Activated naive CD8-positive, alpha-beta T cell treated with anti-CD3 and anti-CD28 coated beads, Interleukin-2, amount 10 ng/mL, durations not matched to agents 7 days and 5 days (primary cell): ENCODE measurements around the gene DCTN2. TPM values are rescaled to one million over a fixed set of nuclear protein-coding genes. Genes with fewer than 3 reads are reported as not detected.

Experiments used
- ATAC-seq: fragments of 150-1000 bp; cut with Tn5 transposase; one replicate; pipeline ENCODE4 v1.10.0; 2021; ENCODE audit warnings: low read depth, moderate library complexity
- POLR2A ChIA-PET: fragments of 350-600 bp; sonication (Branson Sonifier 250); formaldehyde crosslinking; loops from one replicate; lab custom pipeline; 2021; ENCODE audit warnings: antibody characterized with exemption; lab: Charles Lee
- DNase-seq: peaks from one replicate; pipeline ENCODE4 v3.0.0; 2021
- H3K27ac Mint-ChIP-seq: one replicate; pipeline ENCODE4 v1.8.0; 2022; ENCODE audit warnings: mild to moderate bottlenecking, mixed read lengths
- H3K27me3 Mint-ChIP-seq: one replicate; pipeline ENCODE4 v1.8.0; 2022; ENCODE audit warnings: mild to moderate bottlenecking, moderate library complexity, mixed read lengths
- H3K36me3 Mint-ChIP-seq: one replicate; pipeline ENCODE4 v1.8.0; 2021; ENCODE audit warnings: mild to moderate bottlenecking, mixed read lengths
- H3K4me1 Mint-ChIP-seq: one replicate; pipeline ENCODE4 v1.8.0; 2021; ENCODE audit warnings: mixed read lengths
- H3K4me3 Mint-ChIP-seq: one replicate; pipeline ENCODE4 v1.8.0; 2022; ENCODE audit warnings: mild to moderate bottlenecking, moderate library complexity, mixed read lengths
- H3K9me3 Mint-ChIP-seq: one replicate; pipeline ENCODE4 v1.8.0; 2021; ENCODE audit warnings: mixed read lengths
- total RNA-seq, 2 experiments: library from RNA; stranded (reverse); gene quantifications; one replicate each; pipeline ENCODE4 v1.2.3, GENCODE V29; 2021

DCTN2 gene
- total RNA-seq, 2 experiments from 2014 or later = 81.0 to 84.4 TPM

DNA sequence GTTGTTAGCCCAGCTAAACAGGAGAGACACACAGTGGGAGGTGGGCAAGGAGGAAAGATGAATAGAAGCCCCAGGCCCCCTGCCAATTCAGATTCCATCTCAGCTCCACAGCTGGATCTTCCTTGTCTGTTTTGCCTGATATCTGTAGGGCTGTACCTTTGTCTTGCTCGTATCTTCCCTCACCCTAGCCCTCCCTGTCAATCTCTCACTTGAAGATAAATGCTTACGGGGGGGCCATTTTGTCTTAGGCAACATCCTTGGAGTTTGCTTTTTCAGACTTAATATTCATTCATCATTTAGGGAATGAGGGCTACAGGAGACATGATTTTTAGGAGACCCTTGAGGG, 5.3 kb upstream of the DCTN2 start:
- POLR2A ChIA-PET = no interaction called here
- no peak overlapping the region for H3K4me3 Mint-ChIP-seq
- no peak for DNase-seq
- H3K27ac Mint-ChIP-seq = no peak overlapping the region
- H3K9me3 Mint-ChIP-seq = no peaks in the 10 kb centered on the region
- peaks cover 31% of the 10 kb centered on the region for H3K27me3 Mint-ChIP-seq
- peaks cover 18% of the 10 kb centered on the region for H3K4me1 Mint-ChIP-seq
- H3K36me3 Mint-ChIP-seq = peaks cover 1% of the 10 kb centered on the region
- no peak for ATAC-seq

DNA sequence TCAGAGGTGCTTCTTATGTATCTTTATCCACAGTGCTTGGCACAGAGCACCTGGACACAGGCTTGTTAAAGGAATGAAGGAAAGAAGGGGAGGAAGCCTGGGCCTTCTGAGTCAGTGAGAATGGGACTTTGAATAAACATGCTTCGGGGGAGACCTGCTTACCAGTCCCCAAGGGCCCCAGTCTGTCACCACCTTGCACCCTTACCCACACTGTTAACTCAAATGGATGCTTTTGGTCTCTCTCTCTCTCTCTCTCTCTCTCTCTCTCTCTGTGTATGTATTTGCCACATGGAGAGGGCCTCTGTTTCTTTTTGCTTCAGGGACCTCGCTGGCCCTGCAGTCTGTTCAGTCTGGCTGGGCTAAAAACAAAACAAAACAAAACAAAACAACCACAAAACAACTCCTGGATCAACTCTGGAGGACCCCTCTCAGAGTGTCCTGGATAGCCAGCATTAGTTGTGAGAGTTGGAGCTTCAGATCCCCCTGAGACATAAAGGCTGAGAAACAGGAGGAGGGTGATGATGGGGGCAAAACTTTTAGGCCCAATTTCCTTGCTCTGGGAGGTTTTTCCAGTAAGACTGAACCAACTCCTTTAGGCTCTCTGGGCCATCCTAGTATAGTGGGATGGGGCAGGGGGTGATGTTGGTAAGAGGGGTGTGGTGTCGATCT, 4.8 kb upstream of the DCTN2 start:
- Mint-ChIP-seq H3K27ac (no peak overlapping the region), H3K9me3 (no peaks in the 10 kb centered on the region), H3K4me1 (peaks cover 21% of the 10 kb centered on the region), H3K4me3 (no peak overlapping the region), H3K27me3 (peaks cover 33% of the 10 kb centered on the region), H3K36me3 (peaks cover 1% of the 10 kb centered on the region)
- POLR2A ChIA-PET = no interaction called here
- no peak for DNase-seq
- no peak for ATAC-seq

DNA sequence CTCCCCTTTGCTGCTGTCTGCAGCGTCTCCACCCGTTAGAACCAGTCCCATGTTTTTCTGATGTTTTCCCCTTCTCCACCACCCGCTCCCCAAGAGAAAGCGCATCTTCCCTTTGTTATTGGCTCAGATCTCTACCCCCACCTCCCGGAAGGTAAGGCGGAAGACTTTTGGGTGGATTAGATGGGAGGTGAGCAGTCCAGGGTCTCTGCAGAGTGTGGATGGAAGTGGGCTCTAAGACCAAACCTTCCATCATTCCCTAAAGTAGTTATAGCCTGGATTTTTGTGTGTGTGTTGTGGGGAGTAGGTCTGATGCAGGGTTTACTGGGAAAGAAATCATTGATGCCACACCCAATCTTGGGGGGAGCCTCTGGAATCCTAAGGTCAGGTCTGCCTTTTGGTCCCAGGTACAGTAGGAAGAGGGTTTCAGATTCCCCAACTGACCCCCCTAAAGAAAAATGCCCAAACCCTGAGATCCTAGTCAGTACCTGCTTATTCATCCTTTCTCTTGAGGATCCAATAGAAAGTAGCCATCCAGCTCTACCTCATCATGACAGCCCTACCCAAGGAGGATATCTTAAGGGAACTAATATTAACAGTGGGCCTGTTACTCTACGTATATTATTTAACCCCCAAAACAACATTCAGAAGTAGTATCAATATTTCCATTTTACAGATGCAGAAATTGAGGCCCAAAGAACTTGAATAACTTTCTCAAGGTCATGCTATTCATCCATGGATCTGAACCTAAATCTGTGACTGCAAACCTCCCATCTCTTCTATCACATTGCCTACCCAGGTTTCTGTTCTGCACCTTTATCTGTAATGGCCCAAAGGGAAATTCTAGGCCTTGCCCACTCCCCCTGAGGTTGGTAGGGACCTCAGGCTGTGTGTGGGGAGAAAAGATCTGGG, 3.9 kb upstream of the DCTN2 start:
- Mint-ChIP-seq H3K9me3 (no peaks in the 10 kb centered on the region), H3K4me1 (peaks cover 25% of the 10 kb centered on the region), H3K36me3 (peaks cover 4% of the 10 kb centered on the region), H3K27me3 (peaks cover 33% of the 10 kb centered on the region), H3K27ac (peak overlapping the region; percentile 7), H3K4me3 (peak overlapping the region; percentile 79)
- ATAC-seq (no peak), DNase-seq (no peak)
- POLR2A ChIA-PET = no interaction called here

DNA sequence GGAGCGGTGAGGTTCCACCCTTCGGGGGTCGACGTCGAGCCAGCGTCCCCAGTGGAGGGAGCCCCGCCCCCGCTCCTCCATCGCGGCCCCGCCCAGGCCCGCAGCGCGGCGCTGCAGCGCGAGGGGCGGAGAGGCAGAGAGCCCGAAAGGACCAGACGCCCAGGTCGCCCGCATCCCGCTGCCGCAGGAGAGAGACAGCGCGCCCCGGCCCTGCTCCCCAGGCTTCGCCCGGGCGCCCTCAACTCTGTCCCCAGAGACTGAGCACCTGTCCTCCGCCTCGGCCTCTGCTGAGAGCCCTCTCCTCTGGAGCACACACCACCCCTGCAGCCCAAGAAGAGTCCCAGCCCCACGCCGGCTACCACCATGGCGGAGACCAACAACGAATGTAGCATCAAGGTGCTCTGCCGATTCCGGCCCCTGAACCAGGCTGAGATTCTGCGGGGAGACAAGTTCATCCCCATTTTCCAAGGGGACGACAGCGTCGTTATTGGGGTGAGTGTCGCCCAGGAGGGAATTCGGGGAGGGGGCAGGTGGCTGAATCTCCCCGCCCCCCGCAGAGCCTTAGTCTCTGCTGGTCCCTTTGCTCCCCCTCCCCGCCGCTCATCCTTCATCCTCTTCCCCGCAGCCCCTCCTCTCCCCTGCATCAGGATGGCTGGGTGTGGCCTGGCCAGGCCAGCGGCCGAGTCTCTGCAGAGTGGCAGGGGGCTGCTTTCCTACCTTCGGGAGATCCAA, 3.1 kb upstream of the DCTN2 start, which contains the start of gene KIF5A:
TSS of gene KIF5A (plus strand) at position 136 of the 732 bp plus-strand sequence. CDS start at position 364, 228 bp downstream.
- ATAC-seq = peak; percentile 61
- peaks cover 33% of the 10 kb centered on the region for H3K27me3 Mint-ChIP-seq
- POLR2A ChIA-PET = no interaction called here
- peaks cover 31% of the 10 kb centered on the region for H3K4me1 Mint-ChIP-seq
- DNase-seq = peak; percentile 78
- no peaks in the 10 kb centered on the region for H3K9me3 Mint-ChIP-seq
- peak within 1 kb of the TSS; percentile 79 for H3K4me3 Mint-ChIP-seq
- H3K36me3 Mint-ChIP-seq = peaks cover 7% of the 10 kb centered on the region
- peak within 1 kb of the TSS; percentile 7 for H3K27ac Mint-ChIP-seq

DNA sequence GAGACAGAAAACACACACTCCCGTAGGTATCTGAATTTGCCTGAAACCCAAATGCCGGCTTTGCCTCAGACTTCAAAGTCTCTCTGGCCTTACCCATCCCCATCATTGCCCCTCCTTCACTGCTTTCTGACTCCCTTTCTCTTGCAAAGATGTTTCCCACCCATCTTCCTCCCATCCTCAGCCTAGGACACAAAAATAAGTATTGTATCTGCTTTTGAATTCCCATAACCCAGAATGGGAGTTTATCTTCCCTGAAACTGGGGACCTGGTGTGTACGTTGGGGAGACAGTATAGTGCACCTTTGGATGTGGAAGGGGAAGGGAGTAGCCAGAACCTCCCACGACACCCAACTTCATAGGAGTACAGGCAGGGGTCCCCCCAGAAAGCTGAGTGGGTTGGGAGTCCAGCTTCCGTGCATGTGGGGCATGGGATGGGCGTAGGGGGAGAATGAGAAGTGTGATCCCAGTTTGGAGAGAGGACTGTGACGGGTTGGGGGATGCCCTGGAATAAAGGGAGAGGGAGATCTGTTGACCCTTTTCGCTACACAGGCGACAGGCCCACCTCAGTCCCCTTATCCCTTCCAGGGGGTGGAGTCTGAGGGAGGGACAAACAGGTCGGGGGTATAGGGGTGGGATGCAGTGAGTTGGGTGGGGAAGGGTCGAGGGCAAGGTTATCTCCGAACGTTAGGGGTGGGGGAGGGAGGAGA, 2.4 kb upstream of the DCTN2 start:
- H3K4me3 Mint-ChIP-seq = peak overlapping the region; percentile 79
- ATAC-seq (peak; percentile 4), DNase-seq (peak; percentile 36)
- no peaks in the 10 kb centered on the region for H3K9me3 Mint-ChIP-seq
- H3K36me3 Mint-ChIP-seq = peaks cover 9% of the 10 kb centered on the region
- H3K4me1 Mint-ChIP-seq = peaks cover 36% of the 10 kb centered on the region
- H3K27me3 Mint-ChIP-seq = peaks cover 30% of the 10 kb centered on the region
- no peak overlapping the region for H3K27ac Mint-ChIP-seq
- POLR2A ChIA-PET = no interaction called here

DNA sequence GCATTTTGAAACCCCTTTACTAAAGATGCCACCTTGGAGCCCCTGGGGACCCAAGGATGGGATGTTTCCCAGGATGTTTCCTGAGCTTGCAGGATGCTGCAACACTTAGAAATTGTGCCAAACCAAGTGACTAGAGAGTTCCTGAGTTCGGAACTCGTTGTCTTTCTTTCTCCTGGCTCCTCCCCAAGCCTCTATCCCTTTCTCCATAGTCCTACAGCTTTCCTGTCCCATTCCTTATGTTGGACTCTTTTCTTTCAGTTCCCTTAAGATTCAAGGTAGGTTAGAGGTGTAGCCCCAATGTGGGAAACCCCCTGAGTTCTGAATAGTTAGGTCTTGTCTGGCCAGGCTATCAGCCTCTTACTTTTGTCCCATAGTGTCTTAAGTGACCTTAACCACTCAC, 1.5 kb upstream of the DCTN2 start:
- peaks cover 42% of the 10 kb centered on the region for H3K4me1 Mint-ChIP-seq
- peaks cover 9% of the 10 kb centered on the region for H3K36me3 Mint-ChIP-seq
- no peak overlapping the region for H3K27ac Mint-ChIP-seq
- DNase-seq = no peak
- peaks cover 25% of the 10 kb centered on the region for H3K27me3 Mint-ChIP-seq
- no peak for ATAC-seq
- H3K9me3 Mint-ChIP-seq = no peaks in the 10 kb centered on the region
- POLR2A ChIA-PET = no interaction called here
- no peak overlapping the region for H3K4me3 Mint-ChIP-seq

DNA sequence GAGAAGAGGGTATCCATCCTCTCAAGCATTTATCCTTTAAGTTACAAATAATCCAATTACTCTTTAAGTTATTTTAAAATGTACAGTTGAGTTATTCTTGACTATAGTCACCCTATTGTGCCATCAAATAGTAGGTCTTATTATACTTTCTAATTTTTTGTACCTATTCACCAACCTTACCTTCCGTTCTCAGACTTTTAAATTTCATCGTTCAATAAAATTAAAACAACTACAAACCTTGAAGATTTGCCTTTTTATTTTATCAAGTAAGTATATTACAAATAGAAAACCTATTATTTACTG, 972 bp upstream of the DCTN2 start:
- Mint-ChIP-seq H3K4me3 (no peak overlapping the region), H3K36me3 (peaks cover 9% of the 10 kb centered on the region), H3K27me3 (peaks cover 25% of the 10 kb centered on the region), H3K9me3 (no peaks in the 10 kb centered on the region), H3K27ac (no peak overlapping the region), H3K4me1 (peaks cover 44% of the 10 kb centered on the region)
- no peak for DNase-seq
- POLR2A ChIA-PET = no interaction called here
- ATAC-seq = no peak

DNA sequence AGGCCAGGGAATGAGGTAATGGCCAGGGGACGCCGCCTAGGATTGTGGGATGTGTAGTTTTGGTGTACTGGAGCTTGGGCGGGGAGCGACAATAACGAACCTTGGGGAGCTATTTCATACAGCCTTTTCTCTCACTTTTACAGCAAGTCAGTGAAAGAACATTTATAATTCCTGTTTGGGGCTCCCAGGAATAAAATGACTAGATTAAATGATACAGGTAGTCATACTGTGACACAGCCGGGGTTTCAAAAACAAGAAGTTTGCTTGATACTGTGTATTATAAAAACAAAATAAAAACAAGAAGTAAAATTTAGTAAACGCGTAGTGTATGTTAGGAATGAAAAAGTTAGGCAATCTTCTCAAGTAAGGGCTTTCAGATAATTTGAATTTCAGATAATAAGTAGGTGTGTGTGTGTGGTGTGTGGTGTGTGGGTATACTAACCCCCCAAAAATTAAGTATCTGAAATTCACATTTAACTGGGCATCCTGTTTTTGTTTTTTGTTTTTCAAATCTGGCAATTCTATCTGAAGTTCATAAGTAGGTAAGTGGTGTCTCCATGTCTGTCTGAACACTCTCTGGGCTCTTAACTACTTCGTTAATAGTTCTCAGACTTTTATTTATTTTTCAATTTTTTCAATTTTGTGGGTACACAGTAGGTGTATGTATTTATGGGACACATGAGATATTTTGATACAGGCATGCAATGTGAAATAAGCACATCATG, 458 bp upstream of the DCTN2 start:
- Mint-ChIP-seq H3K36me3 (peaks cover 12% of the 10 kb centered on the region), H3K4me3 (peak overlapping the region; percentile 99), H3K9me3 (no peaks in the 10 kb centered on the region), H3K27ac (peak overlapping the region; percentile 94), H3K4me1 (peaks cover 44% of the 10 kb centered on the region), H3K27me3 (peaks cover 25% of the 10 kb centered on the region)
- DNase-seq = no peak
- POLR2A ChIA-PET = interaction anchor here (1.2 to 2.6 kb wide), 6 partner anchors 17 to 194 kb away, joined by 3 to 17 read pairs (median 6); partner anchors contain the start of genes DDIT3 and MARS1
- no peak for ATAC-seq

DNA sequence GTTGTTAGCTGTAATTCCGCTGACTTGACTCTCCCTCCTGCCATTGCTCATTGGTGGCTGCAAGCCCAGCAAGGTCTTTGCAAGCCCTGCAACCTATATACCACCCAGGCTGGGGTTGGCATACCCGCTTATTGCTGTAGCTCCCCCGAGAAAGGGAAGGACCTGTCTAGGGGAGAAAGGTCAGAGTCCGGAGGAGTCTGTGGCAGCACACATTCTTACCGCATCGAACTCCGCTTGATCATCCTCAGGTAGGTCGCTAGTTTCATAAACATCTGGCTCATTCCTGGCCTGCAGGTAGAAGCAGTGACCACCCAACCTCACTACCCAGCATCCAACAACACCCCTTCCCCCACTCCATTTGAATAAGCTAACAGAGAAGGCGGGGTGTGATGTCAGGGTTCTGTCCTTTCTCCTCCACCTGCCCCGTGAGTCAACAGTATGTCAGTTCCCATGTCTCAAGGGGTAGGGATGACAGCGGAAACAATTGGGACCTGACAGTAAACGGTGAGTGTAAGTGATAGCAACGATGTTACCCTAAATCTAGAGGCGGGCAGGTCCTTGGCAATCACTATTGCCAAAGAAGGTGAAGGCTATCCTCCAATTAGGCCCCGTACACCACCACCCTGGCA, 1.1 kb downstream of the DCTN2 start:
- Mint-ChIP-seq H3K27ac (peak overlapping the region; percentile 94), H3K4me1 (peaks cover 43% of the 10 kb centered on the region), H3K4me3 (peak overlapping the region; percentile 99), H3K27me3 (peaks cover 24% of the 10 kb centered on the region), H3K9me3 (no peaks in the 10 kb centered on the region), H3K36me3 (peaks cover 15% of the 10 kb centered on the region)
- ATAC-seq = no peak
- DNase-seq = no peak
- POLR2A ChIA-PET = interaction anchor here (1.2 to 2.6 kb wide), 6 partner anchors 16 to 195 kb away, joined by 3 to 17 read pairs (median 6); partner anchors contain the start of genes DDIT3 and MARS1

DNA sequence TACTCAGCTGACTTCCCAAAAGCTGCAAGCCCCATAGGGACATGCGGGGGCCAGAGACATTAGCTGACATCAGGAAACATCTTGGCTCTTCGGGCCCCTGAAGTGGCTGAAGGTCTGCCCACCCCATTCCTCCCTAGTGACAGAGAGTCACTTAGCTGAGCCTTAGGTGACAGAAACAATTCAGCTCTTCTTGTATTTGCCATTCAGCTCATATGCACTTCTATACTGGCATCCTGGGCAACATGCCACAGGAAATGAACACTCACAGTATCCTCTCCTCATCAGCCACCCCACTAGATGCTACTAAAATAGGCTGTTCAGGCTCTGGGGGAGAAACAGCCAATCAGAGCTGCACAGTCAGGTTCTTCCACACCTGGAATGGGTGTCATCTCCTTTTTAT, 3.4 kb downstream of the DCTN2 start:
- peaks cover 15% of the 10 kb centered on the region for H3K36me3 Mint-ChIP-seq

DNA sequence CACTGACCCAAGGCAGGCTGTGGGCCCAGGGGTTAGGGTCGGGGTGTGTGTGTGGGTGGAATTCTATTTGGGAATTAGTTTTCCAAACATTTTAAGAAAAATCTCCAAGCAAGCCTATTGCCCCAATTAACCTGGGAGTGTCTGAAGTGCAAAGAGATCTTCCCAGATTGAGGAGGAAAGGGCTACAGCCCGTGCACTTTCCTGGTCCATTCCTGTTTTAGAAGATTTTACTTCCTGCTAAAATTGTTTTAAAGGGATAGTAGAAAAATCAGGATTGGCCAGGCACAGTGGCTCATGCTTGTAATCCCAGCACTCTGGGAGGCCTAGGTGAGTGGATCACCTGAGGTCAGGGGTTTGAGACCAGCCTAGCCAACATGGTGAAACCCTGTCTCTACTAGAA, 5.3 kb downstream of the DCTN2 start:
- no peaks in the 10 kb centered on the region for H3K9me3 Mint-ChIP-seq
- peaks cover 27% of the 10 kb centered on the region for H3K36me3 Mint-ChIP-seq
- no peak overlapping the region for H3K27ac Mint-ChIP-seq
- no peaks in the 10 kb centered on the region for H3K27me3 Mint-ChIP-seq
- POLR2A ChIA-PET = interaction anchor here (0.6 kb wide), 1 partner anchor 1595 kb away, joined by 3 read pairs; no protein-coding TSS in a partner anchor
- no peak overlapping the region for H3K4me3 Mint-ChIP-seq
- DNase-seq (no peak), ATAC-seq (no peak)
- peaks cover 29% of the 10 kb centered on the region for H3K4me1 Mint-ChIP-seq

More for the DNA sequence above, 3.4 kb downstream of the DCTN2 start:
- DNase-seq = no peak
- POLR2A ChIA-PET = interaction anchor here (1.2 kb wide), 1 partner anchor 16 kb away, joined by 3 read pairs; no protein-coding TSS in a partner anchor
- peaks cover 10% of the 10 kb centered on the region for H3K27me3 Mint-ChIP-seq
- no peaks in the 10 kb centered on the region for H3K9me3 Mint-ChIP-seq
- H3K27ac Mint-ChIP-seq = no peak overlapping the region
- ATAC-seq = no peak
- H3K4me3 Mint-ChIP-seq = no peak overlapping the region
- H3K4me1 Mint-ChIP-seq = peaks cover 32% of the 10 kb centered on the region

DNA sequence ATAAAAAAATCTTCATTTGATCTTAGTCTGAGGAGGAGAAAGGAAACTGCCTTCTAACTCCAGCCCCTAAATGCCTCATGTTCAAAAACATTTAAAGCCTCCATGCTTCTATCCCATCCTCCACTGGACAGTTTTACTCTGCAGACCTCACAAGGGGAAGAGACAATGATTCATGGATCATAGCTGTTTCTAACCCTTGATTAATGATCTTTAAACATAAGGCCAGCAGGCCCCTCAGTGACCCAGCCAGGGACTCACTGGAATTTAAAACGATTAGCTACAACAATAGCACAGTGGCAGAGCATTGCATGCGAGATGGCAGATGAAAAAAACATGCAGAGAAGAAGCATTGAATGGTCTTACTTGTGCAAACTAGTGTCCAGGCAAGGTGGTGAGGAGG, 6.0 kb downstream of the DCTN2 start:
- H3K27me3 Mint-ChIP-seq = no peaks in the 10 kb centered on the region
- peaks cover 26% of the 10 kb centered on the region for H3K4me1 Mint-ChIP-seq
- POLR2A ChIA-PET = no interaction called here
- H3K27ac Mint-ChIP-seq = no peak overlapping the region
- no peak overlapping the region for H3K4me3 Mint-ChIP-seq
- DNase-seq (no peak), ATAC-seq (no peak)
- H3K36me3 Mint-ChIP-seq = peaks cover 25% of the 10 kb centered on the region
- no peaks in the 10 kb centered on the region for H3K9me3 Mint-ChIP-seq
